ENCODE results near the gene SSH3.

- TF ChIP-seq EZH2 (IDR thresholded peaks at IDR 0.05) (no peak), CTCF (IDR thresholded peaks at IDR 0.05 in 2 of 3, conservative IDR thresholded peaks at IDR 0.05 in 1 of 3; ENCODE audit: borderline replicate concordance in 1 of 3, insufficient read depth in 1 of 3, low read depth in 2 of 3, low read length in 2 of 3) (no peak), REST (IDR thresholded peaks at IDR 0.05; ENCODE audit: low read depth) (no peak), ZFX (IDR thresholded peaks at IDR 0.05) (no peak), POLR2AphosphoS5 (IDR thresholded peaks at IDR 0.05; ENCODE audit: low read depth, low read length) (no peak), SIN3A (IDR thresholded peaks at IDR 0.05; ENCODE audit: low read depth) (no peak)
Measured at GRCh38 chr11:67349928-67350465, 46.7 kb downstream of the SSH3 start.

All from HCT116 (cell line).